ENCODE measurements around the gene ALDH1L2.
A peak's percentile ranks its signal among the peaks of the same experiment; 100 is the strongest.

The ALDH1L2 gene

DNA sequence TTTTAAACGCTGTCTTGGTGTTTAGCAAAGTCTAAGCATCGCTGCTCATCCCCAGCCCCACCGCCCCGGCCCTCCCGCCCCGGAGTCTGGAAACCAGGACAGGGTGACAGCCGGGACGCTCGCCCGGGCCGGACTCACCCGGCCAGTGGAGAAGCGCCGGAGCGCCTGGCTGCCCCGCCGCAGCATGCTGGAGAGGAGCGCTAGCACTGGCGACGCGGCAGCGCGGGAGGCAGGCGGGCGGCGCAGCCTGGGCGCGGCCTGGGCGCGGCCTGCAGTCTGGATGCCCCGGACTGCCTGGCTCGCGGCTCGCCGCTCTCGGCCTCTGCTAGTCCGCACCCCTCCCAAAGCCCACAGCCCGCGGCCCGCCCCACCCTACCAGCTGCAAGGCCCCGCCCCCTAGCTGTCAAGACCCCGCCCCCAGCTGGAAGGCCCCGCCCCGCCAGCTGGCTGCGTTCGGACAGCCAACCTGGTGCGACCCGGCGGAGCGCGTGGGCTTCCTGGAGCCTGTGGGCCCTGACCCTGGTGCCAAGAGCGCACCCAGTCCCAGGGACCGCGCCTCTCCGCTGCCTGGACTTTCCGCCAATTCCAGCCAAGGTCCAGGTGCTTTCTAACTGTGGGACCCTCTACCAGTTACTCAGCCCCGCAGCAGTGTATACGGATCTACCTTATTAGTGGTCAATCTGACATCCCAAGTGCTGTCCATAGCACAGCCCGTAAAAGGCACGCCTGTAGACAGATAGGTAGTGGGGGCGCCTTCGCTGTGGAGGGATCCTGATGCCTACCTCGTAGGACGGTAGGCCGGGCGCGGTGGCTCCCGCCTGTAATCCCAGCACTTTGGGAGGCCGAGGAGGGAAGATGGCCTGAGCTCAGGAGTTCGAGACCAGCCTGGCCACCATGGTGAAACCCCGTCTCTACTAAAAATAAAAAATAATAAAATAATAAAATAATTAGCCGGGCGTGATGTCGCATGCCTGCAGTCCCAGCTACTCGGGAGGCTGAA, at the start of gene ALDH1L2:
TSS of gene ALDH1L2 (minus strand) at position 208 of the 1,000 bp plus-strand sequence. CDS start at position 186, 22 bp downstream.
- peak; percentile 84 to 95 for DNase-seq (ENCODE audit: low read depth in 1 of 2, low spot score in 1 of 2)
- in situ Hi-C loops (cut with HindIII; ENCODE audit: low pct_unique_long_range_greater_than_20kb, low sequenced_read_pairs) = no loop called here

DNA sequence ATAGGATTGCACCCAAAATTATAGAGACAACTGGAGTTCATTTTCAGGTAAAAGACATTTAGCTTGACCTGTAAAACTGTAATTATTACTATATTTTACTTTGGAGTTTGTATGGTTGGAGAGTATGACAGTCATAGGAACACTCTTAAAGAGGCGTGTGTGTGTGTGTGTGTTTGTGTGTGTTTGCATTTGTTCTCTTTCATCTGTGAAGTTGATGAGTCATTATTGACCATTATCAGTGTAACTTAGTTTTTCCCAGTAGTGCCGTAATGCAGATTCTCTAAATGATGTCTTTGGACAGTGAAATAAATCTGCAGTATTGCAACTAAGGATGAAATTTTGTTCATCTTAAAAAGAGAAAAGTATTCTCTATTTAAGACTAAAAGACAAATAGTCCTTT, 36.3 kb upstream of the ALDH1L2 start:
- no peak for TF ChIP-seq JUND (IDR thresholded peaks at IDR 0.05; ENCODE audit: low read depth)

More for the DNA sequence above, at the start of gene ALDH1L2:
- TF ChIP-seq JUND (IDR thresholded peaks at IDR 0.05; ENCODE audit: low read depth) = no peak

DNA sequence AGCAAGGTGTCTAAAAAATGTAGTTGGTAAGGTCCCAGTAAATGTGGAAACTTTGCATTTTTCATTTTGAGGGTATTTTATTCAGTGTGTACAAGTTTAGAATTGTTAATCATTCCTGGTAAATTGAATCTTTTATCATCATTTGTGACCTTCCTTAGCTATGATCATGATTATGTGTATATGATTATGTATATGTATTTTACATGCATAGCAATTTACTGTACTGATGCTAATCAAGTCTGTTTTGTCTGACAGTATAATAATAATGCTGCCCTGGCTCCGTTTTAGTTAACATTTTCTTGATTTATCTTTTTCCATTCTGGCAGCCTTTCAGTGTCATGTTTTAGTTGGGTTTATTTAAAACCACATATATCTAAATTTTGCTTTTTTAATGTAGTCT, 32.7 kb upstream of the ALDH1L2 start:
- DNase-seq (ENCODE audit: low read depth in 1 of 2, low spot score in 1 of 2) = no peak
- no peak for TF ChIP-seq JUND (IDR thresholded peaks at IDR 0.05; ENCODE audit: low read depth)
- in situ Hi-C loops (cut with HindIII; ENCODE audit: low pct_unique_long_range_greater_than_20kb, low sequenced_read_pairs) = no loop called here

More for the DNA sequence above, 36.3 kb upstream of the ALDH1L2 start:
- DNase-seq (ENCODE audit: low read depth in 1 of 2, low spot score in 1 of 2) = no peak
- in situ Hi-C loops (cut with HindIII; ENCODE audit: low pct_unique_long_range_greater_than_20kb, low sequenced_read_pairs) = no loop called here

DNA sequence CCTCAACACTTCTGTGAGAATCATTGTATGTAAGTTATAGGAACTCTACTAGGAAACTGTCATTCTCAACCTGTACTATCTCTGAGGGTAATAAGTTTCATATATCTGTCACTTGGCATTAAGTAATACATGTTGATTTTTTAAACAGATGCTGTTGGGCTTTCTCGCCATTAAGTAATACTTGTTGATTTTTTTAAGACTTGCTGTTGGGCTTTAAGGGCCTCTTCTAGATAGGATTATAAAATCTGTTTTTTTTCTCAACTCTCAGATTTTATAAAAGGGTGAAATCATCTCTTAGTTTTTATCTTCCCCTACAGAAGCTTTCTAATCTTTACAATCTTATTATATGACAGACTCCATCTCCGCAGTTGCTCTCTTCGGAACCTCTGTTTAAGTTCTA, 28.8 kb upstream of the ALDH1L2 start:
- in situ Hi-C loops (cut with HindIII; ENCODE audit: low pct_unique_long_range_greater_than_20kb, low sequenced_read_pairs) = no loop called here
- no peak for TF ChIP-seq JUND (IDR thresholded peaks at IDR 0.05; ENCODE audit: low read depth)
- no peak for DNase-seq (ENCODE audit: low read depth in 1 of 2, low spot score in 1 of 2)

DNA sequence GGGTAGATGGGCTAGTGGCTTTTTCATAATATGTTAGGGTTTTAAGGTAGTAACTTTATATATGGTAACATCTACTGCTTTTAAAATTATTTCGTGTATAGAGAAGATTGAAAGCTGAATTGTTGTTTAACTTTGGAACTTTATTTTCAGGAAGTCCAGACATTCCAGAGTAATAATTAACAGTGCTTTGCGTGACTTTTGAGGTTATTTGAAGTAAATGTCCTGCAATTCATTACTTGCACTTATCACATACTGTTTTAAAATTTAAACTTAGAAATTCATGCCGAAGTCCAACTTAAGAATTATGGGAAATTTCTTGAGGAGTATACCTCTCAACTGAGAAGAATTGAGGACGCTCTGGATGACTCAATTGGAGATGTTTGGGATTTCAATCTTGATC, 26.6 kb upstream of the ALDH1L2 start:
- TF ChIP-seq JUND (IDR thresholded peaks at IDR 0.05; ENCODE audit: low read depth) = no peak
- no peak for DNase-seq (ENCODE audit: low read depth in 1 of 2, low spot score in 1 of 2)
- in situ Hi-C loops (cut with HindIII; ENCODE audit: low pct_unique_long_range_greater_than_20kb, low sequenced_read_pairs) = no loop called here

DNA sequence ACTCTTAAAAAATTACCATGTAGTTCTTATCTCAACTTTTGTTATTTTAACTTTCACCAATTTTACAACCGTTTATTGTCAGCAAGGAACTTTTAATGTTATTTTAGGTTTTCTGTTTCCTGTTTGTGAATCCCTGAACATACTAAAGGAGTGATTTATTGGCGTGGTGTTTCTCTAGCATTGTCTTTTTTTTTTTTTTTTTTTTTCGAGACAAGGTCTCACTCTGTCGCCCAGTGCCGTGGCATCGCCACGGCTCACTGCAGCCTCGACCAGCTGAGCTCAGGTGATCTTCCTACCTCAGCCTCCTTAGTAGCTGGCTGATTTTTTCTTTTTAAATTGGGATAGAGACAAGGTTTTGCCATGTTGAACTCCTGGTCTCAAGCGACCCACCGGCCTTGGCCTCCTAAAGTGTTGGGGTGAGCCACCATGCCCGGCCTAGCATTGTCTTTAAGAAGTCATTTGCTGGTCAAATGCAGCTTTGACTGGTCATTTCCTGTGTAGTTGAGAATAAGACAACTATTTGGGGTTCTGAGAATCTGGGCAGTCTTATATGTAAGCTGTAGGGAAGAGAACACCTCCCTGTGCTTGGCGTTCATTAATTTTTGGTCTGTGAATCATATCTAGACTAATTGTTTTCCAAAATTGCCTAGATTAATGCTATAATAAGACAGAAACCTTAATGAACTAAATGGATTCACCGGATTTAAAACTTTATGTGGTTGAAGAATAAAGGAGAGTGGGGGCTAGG, 25.4 kb upstream of the ALDH1L2 start:
- in situ Hi-C loops (cut with HindIII; ENCODE audit: low pct_unique_long_range_greater_than_20kb, low sequenced_read_pairs) = no loop called here
- TF ChIP-seq JUND (IDR thresholded peaks at IDR 0.05; ENCODE audit: low read depth) = no peak
- no peak for DNase-seq (ENCODE audit: low read depth in 1 of 2, low spot score in 1 of 2)

DNA sequence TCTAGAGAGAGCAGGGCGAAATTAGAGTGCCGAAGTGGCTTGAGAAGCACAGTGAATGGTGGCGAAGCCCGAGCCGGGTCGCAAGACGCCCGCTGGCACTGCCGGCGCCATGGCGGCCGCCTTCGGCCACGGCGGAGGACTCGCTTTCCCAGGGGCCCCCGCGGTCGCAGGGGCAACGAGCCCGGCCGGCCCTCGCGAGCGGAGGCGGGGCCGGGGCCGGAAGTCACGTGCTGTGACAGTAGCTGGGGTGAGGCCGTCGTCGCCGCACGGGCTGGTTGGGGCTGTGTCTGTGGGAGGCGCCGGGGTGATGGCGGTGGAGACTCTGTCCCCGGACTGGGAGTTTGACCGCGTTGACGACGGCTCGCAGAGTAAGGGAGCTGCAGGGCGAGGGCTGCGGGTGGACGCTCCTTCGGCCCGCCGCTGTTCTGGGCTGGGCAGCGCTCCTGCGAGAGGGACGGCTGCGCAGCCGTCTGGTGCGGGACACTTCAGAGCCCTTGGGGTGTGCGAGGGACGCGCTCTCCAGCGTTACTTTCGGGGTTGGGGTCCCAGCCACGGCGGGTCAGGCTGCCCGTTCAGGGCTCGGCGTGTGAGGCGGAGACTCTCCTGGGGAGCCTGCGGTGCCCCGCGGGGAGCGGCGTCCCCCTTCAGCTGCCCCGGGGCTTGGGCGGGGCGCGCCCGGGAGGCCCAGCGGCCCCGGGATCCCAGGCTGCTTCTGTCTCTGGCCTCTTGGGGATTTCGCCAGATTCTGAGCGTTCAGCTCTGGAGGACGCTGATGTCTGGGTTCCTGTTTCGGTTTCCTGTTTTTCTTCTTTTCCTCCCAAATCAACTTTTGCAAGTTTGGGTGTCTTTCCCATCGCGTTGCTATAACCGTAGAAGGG, 23.5 kb upstream of the ALDH1L2 start, which contains the start of gene WASHC4:
TSS of gene WASHC4 (plus strand) at position 238 of the 878 bp plus-strand sequence. CDS start at position 308, 70 bp downstream.
- peak; percentile 96 to 98 for DNase-seq (ENCODE audit: low read depth in 1 of 2, low spot score in 1 of 2)
- in situ Hi-C loops (cut with HindIII; ENCODE audit: low pct_unique_long_range_greater_than_20kb, low sequenced_read_pairs) = no loop called here

DNA sequence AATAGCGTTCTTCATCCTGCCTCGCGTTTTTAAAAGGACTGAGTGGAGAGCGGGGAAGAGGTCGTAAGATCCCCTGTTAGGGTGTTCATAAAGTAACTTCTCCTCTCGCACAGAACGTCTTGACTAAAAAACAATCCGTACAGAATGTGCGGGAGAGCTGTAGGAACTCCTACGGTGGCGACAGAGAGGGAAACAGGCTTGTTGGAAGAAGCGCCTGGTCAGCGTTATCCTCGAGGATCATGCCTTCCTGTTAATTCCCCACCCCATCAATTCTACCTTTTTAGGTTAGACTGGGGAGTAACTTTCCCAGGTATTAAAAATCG, 22.9 kb upstream of the ALDH1L2 start:
- in situ Hi-C loops (cut with HindIII; ENCODE audit: low pct_unique_long_range_greater_than_20kb, low sequenced_read_pairs) = no loop called here
- TF ChIP-seq JUND (IDR thresholded peaks at IDR 0.05; ENCODE audit: low read depth) = no peak
- DNase-seq (ENCODE audit: low read depth in 1 of 2, low spot score in 1 of 2) = no peak

More for the DNA sequence above, 23.5 kb upstream of the ALDH1L2 start, which contains the start of gene WASHC4:
- no peak for TF ChIP-seq JUND (IDR thresholded peaks at IDR 0.05; ENCODE audit: low read depth)

DNA sequence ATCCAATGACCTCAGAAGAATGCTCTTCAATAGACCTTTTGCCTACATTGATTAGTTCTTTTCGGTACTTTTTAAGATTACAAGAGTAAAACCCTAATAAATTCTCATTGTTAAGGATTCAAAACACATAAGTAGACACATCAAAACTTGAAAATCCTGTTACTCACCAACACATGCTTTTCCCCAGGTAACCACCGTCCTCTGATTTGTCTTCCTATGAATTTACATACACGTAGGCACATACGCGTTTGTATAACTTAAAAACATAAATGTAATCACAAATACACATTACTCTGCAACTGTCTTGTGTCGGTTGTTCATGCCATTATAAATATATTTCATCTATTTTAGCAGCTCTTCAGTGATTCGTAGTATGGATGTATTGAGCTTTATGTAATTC, 22.4 kb upstream of the ALDH1L2 start:
- TF ChIP-seq JUND (IDR thresholded peaks at IDR 0.05; ENCODE audit: low read depth) = no peak
- in situ Hi-C loops (cut with HindIII; ENCODE audit: low pct_unique_long_range_greater_than_20kb, low sequenced_read_pairs) = no loop called here
- DNase-seq (ENCODE audit: low read depth in 1 of 2, low spot score in 1 of 2) = peak in 1 of 2 experiments; percentile 54

DNA sequence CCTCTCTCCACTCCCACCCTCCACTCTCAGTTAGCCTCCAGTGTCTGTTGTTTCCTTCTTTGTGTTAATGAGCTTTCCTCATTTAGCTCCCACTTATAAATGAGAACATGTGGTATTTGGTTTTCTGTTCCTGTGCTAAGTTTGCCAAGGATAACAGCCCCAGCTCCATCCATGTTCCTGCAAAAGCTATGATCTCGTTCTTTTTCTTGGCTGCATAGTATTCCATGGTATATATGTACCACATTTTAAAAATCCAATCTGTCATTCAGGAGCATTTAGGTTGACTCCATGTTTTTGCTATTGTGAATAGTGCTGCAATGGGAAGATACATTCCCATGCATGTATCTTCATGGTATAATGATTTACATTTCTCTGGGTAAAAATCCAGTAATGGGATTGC, 20.5 kb upstream of the ALDH1L2 start:
- no peak for DNase-seq (ENCODE audit: low read depth in 1 of 2, low spot score in 1 of 2)
- in situ Hi-C loops (cut with HindIII; ENCODE audit: low pct_unique_long_range_greater_than_20kb, low sequenced_read_pairs) = no loop called here
- no peak for TF ChIP-seq JUND (IDR thresholded peaks at IDR 0.05; ENCODE audit: low read depth)

DNA sequence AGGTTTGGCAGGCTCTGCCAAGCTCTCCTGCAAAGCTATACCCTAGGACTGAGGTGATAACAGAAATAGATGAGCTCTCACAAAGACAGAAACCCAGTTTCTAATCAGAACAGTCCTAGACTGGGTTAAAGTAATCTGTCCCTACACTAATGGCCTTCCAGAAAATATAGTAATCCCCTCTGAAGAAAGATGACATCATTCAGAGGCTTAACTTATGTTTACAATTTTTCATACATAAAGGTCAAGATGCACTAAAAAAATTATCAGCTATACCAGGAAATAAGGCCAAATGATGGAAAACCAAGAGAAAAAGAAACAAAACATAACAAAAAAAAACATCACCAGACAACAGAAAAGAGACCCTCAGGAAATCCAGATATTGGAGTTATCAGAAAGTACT, 18.4 kb upstream of the ALDH1L2 start:
- in situ Hi-C loops (cut with HindIII; ENCODE audit: low pct_unique_long_range_greater_than_20kb, low sequenced_read_pairs) = no loop called here
- TF ChIP-seq JUND (IDR thresholded peaks at IDR 0.05; ENCODE audit: low read depth) = no peak

DNA sequence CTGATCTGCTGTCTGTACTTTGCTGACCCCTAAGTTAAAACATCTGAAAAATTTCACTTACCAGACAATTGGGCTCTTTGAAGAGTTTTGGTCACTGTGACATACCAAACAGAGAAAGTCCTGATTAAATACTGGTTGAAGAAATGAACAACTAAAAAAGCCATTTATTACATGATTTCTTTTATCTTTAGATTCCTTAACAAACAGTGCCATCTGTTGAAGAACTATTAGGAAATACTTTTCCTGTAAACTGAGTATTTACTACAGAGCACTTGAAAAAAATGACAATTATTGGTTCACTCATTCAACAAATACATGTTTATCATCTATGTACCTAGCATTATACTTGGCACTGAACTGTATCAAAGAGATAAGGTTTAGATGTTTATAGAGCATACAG, 16.7 kb upstream of the ALDH1L2 start:
- in situ Hi-C loops (cut with HindIII; ENCODE audit: low pct_unique_long_range_greater_than_20kb, low sequenced_read_pairs) = no loop called here
- DNase-seq (ENCODE audit: low read depth in 1 of 2, low spot score in 1 of 2) = no peak
- TF ChIP-seq JUND (IDR thresholded peaks at IDR 0.05; ENCODE audit: low read depth) = no peak

More for the DNA sequence above, 18.4 kb upstream of the ALDH1L2 start:
- no peak for DNase-seq (ENCODE audit: low read depth in 1 of 2, low spot score in 1 of 2)
